GM20000 (cell line): Measurements from ENCODE around the gene GPC4.
"Not testable (repeated sequence)": the region's sequence is repeated elsewhere in the genome, so short reads cannot be mapped to it uniquely, and the experiment has no call there.

Experiments used
- DNase-seq: peaks from one replicate; pipeline ENCODE4 v3.0.0; 2012; ENCODE audit warnings: low spot score
- CTCF ChIP-seq: IDR thresholded peaks from 2 replicates; pipeline ENCODE4 v1.5.1; 2012; ENCODE audit warnings: mild to moderate bottlenecking, control low read depth; ENCODE audit errors: extremely low read depth, missing control alignments

The GPC4 gene

GRCh38 chrX:133325422-133325821, 89.9 kb downstream of the GPC4 start:
- TF ChIP-seq CTCF = no peak

GRCh38 chrX:133323431-133323830, 91.9 kb downstream of the GPC4 start:
- no peak for TF ChIP-seq CTCF
- DNase-seq = no peak

More at GRCh38 chrX:133325422-133325821, 89.9 kb downstream of the GPC4 start:
- no peak for DNase-seq

- not testable (repeated sequence) for DNase-seq
Observed at GRCh38 chrX:133322269-133322668, 93.0 kb downstream of the GPC4 start.

- no peak for TF ChIP-seq CTCF
- DNase-seq = no peak
Observed at GRCh38 chrX:133321451-133321850, 93.8 kb downstream of the GPC4 start.

- TF ChIP-seq CTCF = no peak
Observed at GRCh38 chrX:133314281-133314680, 101.0 kb downstream of the GPC4 start.

GRCh38 chrX:133308499-133308897, 106.8 kb downstream of the GPC4 start:
- DNase-seq = no peak
- no peak for TF ChIP-seq CTCF

More at GRCh38 chrX:133314281-133314680, 101.0 kb downstream of the GPC4 start:
- no peak for DNase-seq

GRCh38 chrX:133307637-133308498, 107.4 kb downstream of the GPC4 start:
- DNase-seq = no peak
- TF ChIP-seq CTCF = no peak

GRCh38 chrX:133307094-133307493, 108.2 kb downstream of the GPC4 start:
- no peak for TF ChIP-seq CTCF
- DNase-seq = no peak
